AG08396 (cell line): ENCODE measurements around the gene KRTAP10-3.
"Not testable (repeated sequence)": the region's sequence is repeated elsewhere in the genome, so short reads cannot be mapped to it uniquely, and the experiment has no call there.

ENCODE experiments used
- DNase-seq: peaks from one replicate; pipeline ENCODE4 v3.0.0; 2012; ENCODE audit warnings: low spot score, mixed read lengths

Gene KRTAP10-3

GRCh38 chr21:44558695-44559094 lies at the start of gene KRTAP10-3:
KRTAP10-3 (minus strand) TSS chr21:44558795; CDS start chr21:44558715, 80 bp downstream.
- no peak for DNase-seq

GRCh38 chr21:44606495-44606894 lies 47.9 kb upstream of the KRTAP10-3 start:
- no peak for DNase-seq

GRCh38 chr21:44603911-44604310 lies 45.3 kb upstream of the KRTAP10-3 start:
- no peak for DNase-seq

GRCh38 chr21:44603109-44603875 lies 44.7 kb upstream of the KRTAP10-3 start:
- DNase-seq: no peak

GRCh38 chr21:44602463-44602850 lies 43.9 kb upstream of the KRTAP10-3 start:
- no peak for DNase-seq

- no peak for DNase-seq
Measured at GRCh38 chr21:44601596-44602462, 43.2 kb upstream of the KRTAP10-3 start.

- DNase-seq: not testable (repeated sequence)
Measured at GRCh38 chr21:44601091-44601490, 42.5 kb upstream of the KRTAP10-3 start.

- DNase-seq: not testable (repeated sequence)
Measured at GRCh38 chr21:44600118-44600978, 41.8 kb upstream of the KRTAP10-3 start, which contains the start of gene KRTAP10-7. KRTAP10-7 (plus strand) TSS chr21:44600597; CDS start chr21:44600622, 25 bp downstream.

GRCh38 chr21:44599264-44600029 lies 40.9 kb upstream of the KRTAP10-3 start:
- DNase-seq: no peak

GRCh38 chr21:44598061-44598460 lies 39.5 kb upstream of the KRTAP10-3 start:
- no peak for DNase-seq

GRCh38 chr21:44596068-44596725 lies 37.6 kb upstream of the KRTAP10-3 start:
- DNase-seq: no peak

- DNase-seq: no peak
Measured at GRCh38 chr21:44595524-44595923, 36.9 kb upstream of the KRTAP10-3 start.

- no peak for DNase-seq
Measured at GRCh38 chr21:44594406-44594916, 35.9 kb upstream of the KRTAP10-3 start.

- no peak for DNase-seq
Measured at GRCh38 chr21:44593598-44594405, 35.2 kb upstream of the KRTAP10-3 start.

- DNase-seq: no peak
Measured at GRCh38 chr21:44592446-44593311, 34.1 kb upstream of the KRTAP10-3 start, which contains the start of gene KRTAP10-6. KRTAP10-6 (minus strand) TSS chr21:44592505; CDS start chr21:44592484, 21 bp downstream.

- not testable (repeated sequence) for DNase-seq
Measured at GRCh38 chr21:44591801-44592130, 33.2 kb upstream of the KRTAP10-3 start.

GRCh38 chr21:44590897-44591800 lies 32.6 kb upstream of the KRTAP10-3 start:
- DNase-seq: not testable (repeated sequence)
